ENCODE data around the gene MAX. TPM values are rescaled to one million over a fixed set of nuclear protein-coding genes. Genes with fewer than 3 reads are reported as not detected.
"Not testable (repeated sequence)": the region's sequence is repeated elsewhere in the genome, so short reads cannot be mapped to it uniquely, and the experiment has no call there.

Gene MAX
- total and polyA plus RNA-seq, 10 donors = 58.7 to 162 (median 109) TPM

DNA sequence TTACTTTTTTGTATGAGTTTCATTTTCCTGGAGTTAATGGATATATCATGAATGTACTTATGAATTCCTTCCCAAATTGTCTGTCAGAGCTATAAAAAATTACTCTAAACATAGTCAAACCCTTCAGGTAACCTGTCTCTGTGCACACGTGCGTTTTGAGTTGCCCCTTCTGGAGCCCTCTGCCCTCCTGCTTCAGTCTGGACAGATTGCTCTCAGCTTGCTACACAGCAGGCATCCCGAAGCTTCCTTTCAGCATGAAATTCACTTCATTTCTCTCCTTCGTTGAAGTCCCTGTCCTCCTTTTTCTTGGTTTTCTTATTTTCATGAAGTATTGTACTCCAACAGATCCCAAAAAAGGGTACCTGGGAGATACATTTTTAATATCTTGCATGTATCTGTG, 68.3 kb downstream of the MAX start:
- H3K27ac ChIP-seq = peak overlapping the region in 3 of 8 donors; percentile 48 to 65 (median 56)
- intact Hi-C loops (cut with DNase I; ENCODE audit: low total_unique reads) = no loop called here

DNA sequence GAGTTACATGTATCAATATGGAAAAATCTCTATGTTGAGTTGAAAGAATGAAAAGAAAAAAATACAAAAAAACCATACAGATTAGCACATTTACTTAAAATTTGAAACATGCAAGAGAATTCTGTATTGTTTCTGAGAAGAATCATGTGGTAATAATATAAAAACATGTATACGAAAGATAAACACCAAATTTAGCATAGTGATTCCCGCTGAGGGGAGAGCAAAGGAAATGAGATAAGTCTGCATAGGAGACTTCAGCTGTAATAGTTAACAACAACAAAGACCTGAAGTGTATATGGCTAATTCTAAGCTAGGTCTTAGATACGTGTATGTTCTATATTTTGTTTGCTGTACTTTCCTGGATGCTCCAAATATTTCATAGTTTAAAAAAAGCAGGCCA, 69.1 kb downstream of the MAX start:
- intact Hi-C loops (cut with DNase I; ENCODE audit: low total_unique reads) = no loop called here
- H3K27me3 ChIP-seq (replicated peaks in 1 of 7) = no peaks in the 10 kb centered on the region
- no peak overlapping the region for H3K27ac ChIP-seq
- H3K36me3 ChIP-seq = peaks cover 0 to 67% (median 19%) of the 10 kb centered on the region in 6 donors
- TF ChIP-seq, protein P1, sequence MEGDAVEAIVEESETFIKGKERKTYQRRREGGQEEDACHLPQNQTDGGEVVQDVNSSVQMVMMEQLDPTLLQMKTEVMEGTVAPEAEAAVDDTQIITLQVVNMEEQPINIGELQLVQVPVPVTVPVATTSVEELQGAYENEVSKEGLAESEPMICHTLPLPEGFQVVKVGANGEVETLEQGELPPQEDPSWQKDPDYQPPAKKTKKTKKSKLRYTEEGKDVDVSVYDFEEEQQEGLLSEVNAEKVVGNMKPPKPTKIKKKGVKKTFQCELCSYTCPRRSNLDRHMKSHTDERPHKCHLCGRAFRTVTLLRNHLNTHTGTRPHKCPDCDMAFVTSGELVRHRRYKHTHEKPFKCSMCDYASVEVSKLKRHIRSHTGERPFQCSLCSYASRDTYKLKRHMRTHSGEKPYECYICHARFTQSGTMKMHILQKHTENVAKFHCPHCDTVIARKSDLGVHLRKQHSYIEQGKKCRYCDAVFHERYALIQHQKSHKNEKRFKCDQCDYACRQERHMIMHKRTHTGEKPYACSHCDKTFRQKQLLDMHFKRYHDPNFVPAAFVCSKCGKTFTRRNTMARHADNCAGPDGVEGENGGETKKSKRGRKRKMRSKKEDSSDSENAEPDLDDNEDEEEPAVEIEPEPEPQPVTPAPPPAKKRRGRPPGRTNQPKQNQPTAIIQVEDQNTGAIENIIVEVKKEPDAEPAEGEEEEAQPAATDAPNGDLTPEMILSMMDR (IDR thresholded peaks at IDR 0.05 in 8 of 11, conservative IDR thresholded peaks at IDR 0.05 in 3 of 11) = no peak
- TF ChIP-seq POLR2A (IDR thresholded peaks at IDR 0.05) (no peak), POLR2AphosphoS5 (IDR thresholded peaks at IDR 0.05) (no peak)
- H3K4me1 ChIP-seq = peaks cover 0 to 15% (median 4%) of the 10 kb centered on the region in 6 donors
- 87 to 97% (median 94%) methylated on average over 3 of the region's 3 CpGs for whole genome bisulfite sequencing, 5 donors
- no peak for DNase-seq
- no peaks in the 10 kb centered on the region for H3K9me3 ChIP-seq
- H3K4me3 ChIP-seq = no peak overlapping the region

More for the DNA sequence above, 68.3 kb downstream of the MAX start:
- Histone ChIP-seq H3K9me3 (no peaks in the 10 kb centered on the region), H3K27me3 (replicated peaks in 1 of 7) (no peaks in the 10 kb centered on the region), H3K4me1 (peaks cover 0 to 15% (median 4%) of the 10 kb centered on the region in 6 donors), H3K36me3 (peaks cover 0 to 61% (median 14%) of the 10 kb centered on the region in 6 donors), H3K4me3 (no peak overlapping the region)
- TF ChIP-seq, protein P1 (IDR thresholded peaks at IDR 0.05 in 8 of 11, conservative IDR thresholded peaks at IDR 0.05 in 3 of 11) = no peak
- TF ChIP-seq POLR2AphosphoS5 (IDR thresholded peaks at IDR 0.05) = no peak
- no peak for TF ChIP-seq POLR2A (IDR thresholded peaks at IDR 0.05)
- no peak for DNase-seq
- WGBS, 5 donors = 88 to 96% (median 91%) methylated on average over 4 of the region's 4 CpGs

DNA sequence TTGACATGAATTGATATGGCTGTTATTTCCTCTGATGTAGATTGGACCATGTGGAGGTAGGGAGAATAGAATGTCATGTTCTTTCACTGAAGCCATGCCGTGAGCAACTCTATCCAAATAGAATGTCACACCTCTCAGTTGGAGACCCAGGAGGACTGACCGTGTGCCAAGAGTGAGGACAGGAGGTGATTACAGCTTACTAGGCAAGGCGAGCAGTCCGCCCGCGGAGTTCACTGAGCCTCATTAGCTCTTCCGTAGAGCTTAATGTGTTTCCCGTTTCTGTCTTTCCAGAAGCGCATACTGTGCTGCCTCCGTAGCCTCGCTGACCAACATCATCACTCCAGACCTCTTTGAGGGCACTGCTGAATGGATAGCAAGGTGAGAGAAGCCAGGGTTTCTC, 70.0 kb downstream of the MAX start:
- no peak overlapping the region for H3K27ac ChIP-seq

DNA sequence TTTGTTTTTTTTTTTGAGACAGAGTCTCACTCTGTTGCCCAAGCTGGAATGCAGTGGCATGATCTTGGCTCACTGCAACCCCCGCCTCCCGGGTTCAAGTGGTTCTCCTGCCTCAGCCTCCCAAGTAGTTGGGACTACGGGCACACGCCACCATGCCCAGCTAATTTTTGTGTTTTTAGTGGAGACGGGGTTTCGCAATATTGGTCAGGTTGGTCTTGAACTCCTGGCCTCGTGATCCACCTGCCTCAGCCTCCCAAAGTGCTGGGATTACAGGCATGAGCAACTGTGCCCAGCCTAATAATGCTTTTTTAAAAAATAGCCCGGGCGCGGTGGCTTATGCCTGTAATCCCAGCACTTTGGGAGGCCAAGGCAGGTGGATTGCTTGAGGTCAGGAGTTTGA, 71.0 kb downstream of the MAX start:
- Histone ChIP-seq H3K4me1 (peaks cover 0 to 15% (median 4%) of the 10 kb centered on the region in 6 donors), H3K36me3 (peaks cover 0 to 79% (median 28%) of the 10 kb centered on the region in 6 donors)
- H3K9me3 ChIP-seq; DNase-seq; H3K27ac ChIP-seq; H3K27me3 ChIP-seq (replicated peaks in 1 of 7); intact Hi-C loops (cut with DNase I; ENCODE audit: low total_unique reads); H3K4me3 ChIP-seq: not testable (repeated sequence)
- 94 to 98% (median 96%) methylated on average over 10 of the region's 10 CpGs for WGBS, 5 donors

More for the DNA sequence above, 70.0 kb downstream of the MAX start:
- Histone ChIP-seq H3K4me3 (no peak overlapping the region), H3K4me1 (peaks cover 0 to 15% (median 4%) of the 10 kb centered on the region in 6 donors), H3K27me3 (replicated peaks in 1 of 7) (no peaks in the 10 kb centered on the region), H3K9me3 (no peaks in the 10 kb centered on the region), H3K36me3 (peaks cover 0 to 69% (median 27%) of the 10 kb centered on the region in 6 donors)
- TF ChIP-seq POLR2A (IDR thresholded peaks at IDR 0.05) (no peak), POLR2AphosphoS5 (IDR thresholded peaks at IDR 0.05) (no peak)
- TF ChIP-seq, protein P1 (IDR thresholded peaks at IDR 0.05 in 8 of 11, conservative IDR thresholded peaks at IDR 0.05 in 3 of 11) = no peak
- intact Hi-C loops (cut with DNase I; ENCODE audit: low total_unique reads) = no loop called here
- no peak for DNase-seq
- WGBS, 5 donors = 96 to 98% (median 97%) methylated on average over 11 of the region's 11 CpGs

DNA sequence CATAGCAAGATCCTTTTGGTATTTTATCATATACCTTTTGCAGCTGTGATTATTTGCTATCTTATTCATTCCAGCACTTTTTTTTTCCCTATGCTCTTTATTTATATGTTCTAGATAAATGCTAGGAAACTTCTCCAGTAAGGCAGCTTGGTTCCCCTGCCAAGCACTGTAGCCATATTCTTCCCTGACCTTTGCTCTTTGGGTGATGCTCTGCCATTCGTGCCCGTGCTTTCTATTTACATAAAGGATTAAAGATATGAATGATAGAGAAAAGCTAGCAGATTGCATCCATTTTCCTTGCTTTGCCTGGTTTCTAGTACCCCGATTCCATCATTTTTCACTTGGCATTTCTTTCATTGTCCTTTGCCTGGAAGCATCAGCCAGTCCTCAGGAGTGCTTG, 73.4 kb downstream of the MAX start:
- H3K9me3 ChIP-seq = no peaks in the 10 kb centered on the region
- 91 to 96% (median 93%) methylated on average over 3 of the region's 3 CpGs for WGBS, 5 donors
- TF ChIP-seq, protein P1 (IDR thresholded peaks at IDR 0.05 in 8 of 11, conservative IDR thresholded peaks at IDR 0.05 in 3 of 11) = no peak
- TF ChIP-seq POLR2A (IDR thresholded peaks at IDR 0.05) (no peak), POLR2AphosphoS5 (IDR thresholded peaks at IDR 0.05) (no peak)
- no peaks in the 10 kb centered on the region for H3K4me1 ChIP-seq
- H3K36me3 ChIP-seq = peaks cover 0 to 83% (median 28%) of the 10 kb centered on the region in 6 donors
- H3K27me3 ChIP-seq (replicated peaks in 1 of 7) = no peaks in the 10 kb centered on the region
- no peak for DNase-seq
- H3K4me3 ChIP-seq = no peak overlapping the region
- no peak overlapping the region for H3K27ac ChIP-seq
- intact Hi-C loops (cut with DNase I; ENCODE audit: low total_unique reads) = no loop called here
